Gastroesophageal sphincter (tissue), 4 donors: Measurements from ENCODE around the gene PHLDB2. TPM values are rescaled to one million over a fixed set of nuclear protein-coding genes. Genes with fewer than 3 reads are reported as not detected.

Source experiments
- ATAC-seq: fragments of 150-250 bp; one replicate; pipeline ENCODE4 v1.9.1; 2016; ENCODE audit warnings: mild to moderate bottlenecking, moderate library complexity
- H3K27ac ChIP-seq, 4 donors: fragments of 200-600 bp; sonication (generic) in 3 of 4; 1 replicate in 3 of 4; 2 replicates in 1 of 4; pipeline ENCODE4 v1.5.1; 2016 to 2019
- H3K27me3 ChIP-seq: fragments of 200-600 bp; sonication (generic); one replicate; pipeline ENCODE4 v1.5.1; 2019
- H3K36me3 ChIP-seq, 2 donors: fragments of 200-600 bp; sonication (generic); one replicate each; pipeline ENCODE4 v1.5.1; 2019; ENCODE audit warnings: control low read depth in 1 of 2
- H3K4me1 ChIP-seq, 3 donors: fragments of 200-600 bp; sonication (generic); 1 replicate in 2 of 3; 2 replicates in 1 of 3; pipeline ENCODE4 v1.5.1; 2016 to 2019; ENCODE audit warnings: control low read depth in 2 of 3
- H3K4me3 ChIP-seq, 2 donors: fragments of 200-600 bp; sonication (generic); one replicate each; pipeline ENCODE4 v1.5.1; 2019; ENCODE audit warnings: mild to moderate bottlenecking in 1 of 2, moderate library complexity in 1 of 2
- H3K9me3 ChIP-seq, 3 donors: fragments of 200-600 bp; sonication (generic); one replicate each; pipeline ENCODE4 v1.5.1; 2017 to 2019; ENCODE audit warnings: control low read depth in 2 of 3
- EP300 ChIP-seq: sonication (generic); formaldehyde crosslinking; IDR thresholded peaks from one replicate; pipeline ENCODE4 v1.6.1; 2017; ENCODE audit warnings: antibody characterized with exemption, mild to moderate bottlenecking
- POLR2A ChIP-seq, 2 donors: fragments of 450-650 bp; IDR thresholded peaks; one replicate each; pipeline ENCODE4 v1.6.1; 2017; ENCODE audit warnings: antibody characterized with exemption in 2 of 2, mild to moderate bottlenecking in 2 of 2, moderate library complexity in 1 of 2
- POLR2AphosphoS5 ChIP-seq: sonication (generic); formaldehyde crosslinking; IDR thresholded peaks from one replicate; pipeline ENCODE4 v1.6.1; 2017; ENCODE audit warnings: antibody characterized with exemption
- WGBS, 2 donors: methylation state at CpG; one replicate each; pipeline ENCODE4 v1.1.5; 2018; ENCODE audit warnings: low coverage in 1 of 2; 5-methylcytosine and 5-hydroxymethylcytosine counted together
- total RNA-seq, 4 donors: library from RNA; depleted of rRNA; stranded (reverse); fragments of >200 nt; gene quantifications; one replicate each; pipeline ENCODE4 v1.1.0, GENCODE V29; 2016
- TF ChIP-seq, protein P1 (sequence below), 4 experiments: fragments of 200-600 bp in 2 of 4; fragments of 450-650 bp in 2 of 4; sonication (generic) in 1 of 4; IDR thresholded peaks; one replicate each; pipeline ENCODE4 v1.5.1; 2017 to 2019; ENCODE audit warnings: antibody characterized with exemption in 4 of 4, mild to moderate bottlenecking in 2 of 4, moderate library complexity in 2 of 4

The PHLDB2 gene
- total RNA-seq, 4 donors from 2014 or later: 52.1 to 115 (median 77.4) TPM

DNA sequence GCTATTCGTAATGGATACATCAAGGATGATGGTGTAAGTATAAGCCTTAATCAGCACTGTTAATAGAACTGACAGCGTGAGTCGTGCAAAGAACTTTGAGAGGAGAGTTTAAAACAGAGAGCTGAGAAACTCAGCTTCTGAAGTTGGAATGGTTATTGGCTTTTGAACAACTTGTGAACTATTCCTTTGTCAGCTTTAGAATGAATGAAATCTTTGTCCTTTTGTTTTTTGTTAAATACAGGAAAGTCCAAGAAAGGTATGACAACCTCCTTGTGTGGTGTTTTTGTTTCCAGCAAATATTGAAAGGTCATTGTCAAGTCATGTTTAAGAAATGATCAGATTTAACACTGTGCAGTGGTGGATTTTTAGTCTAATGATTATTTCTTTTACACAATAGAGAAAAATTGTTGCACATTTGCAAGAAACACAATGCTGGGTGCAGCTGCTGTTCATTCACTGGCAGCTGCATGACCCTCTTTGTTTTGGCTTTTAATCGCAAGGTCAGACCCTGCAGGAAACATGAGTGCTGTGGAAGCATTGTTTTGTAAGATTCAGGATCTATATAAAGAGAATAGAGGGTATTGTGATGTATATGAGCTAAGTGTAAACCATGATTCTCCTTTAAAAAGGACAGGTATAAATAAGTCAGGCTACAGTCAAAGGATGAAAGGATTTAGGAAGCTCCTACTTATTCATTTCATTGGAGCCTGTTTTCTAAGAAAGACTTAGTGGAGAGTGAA is 98.1 kb downstream of the PHLDB2 start:
- H3K27ac ChIP-seq: no peak overlapping the region
- no peaks in the 10 kb centered on the region for H3K9me3 ChIP-seq
- H3K36me3 ChIP-seq: peaks cover 0 to 47% of the 10 kb centered on the region in 2 donors
- WGBS, 2 donors: 62 to 71% methylated on average over 4 of the region's 4 CpGs
- no peaks in the 10 kb centered on the region for H3K4me1 ChIP-seq
- no peak for ATAC-seq
- TF ChIP-seq POLR2AphosphoS5: no peak
- TF ChIP-seq, protein P1, sequence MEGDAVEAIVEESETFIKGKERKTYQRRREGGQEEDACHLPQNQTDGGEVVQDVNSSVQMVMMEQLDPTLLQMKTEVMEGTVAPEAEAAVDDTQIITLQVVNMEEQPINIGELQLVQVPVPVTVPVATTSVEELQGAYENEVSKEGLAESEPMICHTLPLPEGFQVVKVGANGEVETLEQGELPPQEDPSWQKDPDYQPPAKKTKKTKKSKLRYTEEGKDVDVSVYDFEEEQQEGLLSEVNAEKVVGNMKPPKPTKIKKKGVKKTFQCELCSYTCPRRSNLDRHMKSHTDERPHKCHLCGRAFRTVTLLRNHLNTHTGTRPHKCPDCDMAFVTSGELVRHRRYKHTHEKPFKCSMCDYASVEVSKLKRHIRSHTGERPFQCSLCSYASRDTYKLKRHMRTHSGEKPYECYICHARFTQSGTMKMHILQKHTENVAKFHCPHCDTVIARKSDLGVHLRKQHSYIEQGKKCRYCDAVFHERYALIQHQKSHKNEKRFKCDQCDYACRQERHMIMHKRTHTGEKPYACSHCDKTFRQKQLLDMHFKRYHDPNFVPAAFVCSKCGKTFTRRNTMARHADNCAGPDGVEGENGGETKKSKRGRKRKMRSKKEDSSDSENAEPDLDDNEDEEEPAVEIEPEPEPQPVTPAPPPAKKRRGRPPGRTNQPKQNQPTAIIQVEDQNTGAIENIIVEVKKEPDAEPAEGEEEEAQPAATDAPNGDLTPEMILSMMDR (IDR thresholded peaks at IDR 0.05): no peak
- no peak for TF ChIP-seq EP300
- no peak for TF ChIP-seq POLR2A (IDR thresholded peaks at IDR 0.05)
- H3K27me3 ChIP-seq: no peaks in the 10 kb centered on the region
- no peak overlapping the region for H3K4me3 ChIP-seq

DNA sequence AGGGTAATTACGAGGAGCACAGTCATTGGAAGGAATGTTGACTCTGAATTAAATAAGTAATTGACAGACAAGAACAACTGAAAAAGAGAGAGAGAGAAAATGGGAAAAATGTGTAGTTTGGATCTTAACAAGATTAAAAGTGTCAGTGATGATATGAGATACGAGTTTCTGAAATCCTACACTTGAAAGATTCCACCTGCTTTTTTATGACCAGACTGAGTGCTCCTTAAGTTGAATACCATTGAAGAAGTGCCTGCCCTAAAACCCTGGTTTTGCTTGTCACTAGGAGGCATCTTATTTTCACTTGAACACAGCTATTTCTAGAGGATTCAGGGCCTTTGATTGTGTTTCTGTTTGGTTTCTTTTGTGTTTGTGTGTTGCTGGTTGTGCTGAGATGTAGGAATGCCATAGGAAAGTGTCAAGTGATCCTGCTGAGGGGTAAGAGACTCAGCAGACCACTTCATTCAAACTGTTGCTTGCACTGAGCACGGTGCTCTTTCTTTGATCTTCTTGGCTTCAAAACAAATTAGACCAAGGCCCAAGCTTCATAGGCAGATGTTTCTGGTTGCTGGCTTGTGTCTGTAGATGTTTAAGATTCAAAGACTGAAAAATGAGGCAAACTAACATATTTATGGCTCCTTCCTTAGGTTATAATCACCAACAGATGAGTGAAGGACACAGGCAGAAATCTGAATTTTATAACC is 102.5 kb downstream of the PHLDB2 start:
- TF ChIP-seq POLR2A (IDR thresholded peaks at IDR 0.05) (no peak), POLR2AphosphoS5 (no peak), EP300 (no peak)
- TF ChIP-seq, protein P1 (IDR thresholded peaks at IDR 0.05): no peak
- no peaks in the 10 kb centered on the region for H3K9me3 ChIP-seq
- H3K4me3 ChIP-seq: no peak overlapping the region
- no peak overlapping the region for H3K27ac ChIP-seq
- no peaks in the 10 kb centered on the region for H3K27me3 ChIP-seq
- no peak for ATAC-seq
- peaks cover 0 to 50% of the 10 kb centered on the region in 2 donors for H3K36me3 ChIP-seq
- H3K4me1 ChIP-seq: peaks cover 0 to 2% (median 0%) of the 10 kb centered on the region in 3 donors
- whole genome bisulfite sequencing, 2 donors: 59 to 60% methylated on average over 3 of the region's 3 CpGs

DNA sequence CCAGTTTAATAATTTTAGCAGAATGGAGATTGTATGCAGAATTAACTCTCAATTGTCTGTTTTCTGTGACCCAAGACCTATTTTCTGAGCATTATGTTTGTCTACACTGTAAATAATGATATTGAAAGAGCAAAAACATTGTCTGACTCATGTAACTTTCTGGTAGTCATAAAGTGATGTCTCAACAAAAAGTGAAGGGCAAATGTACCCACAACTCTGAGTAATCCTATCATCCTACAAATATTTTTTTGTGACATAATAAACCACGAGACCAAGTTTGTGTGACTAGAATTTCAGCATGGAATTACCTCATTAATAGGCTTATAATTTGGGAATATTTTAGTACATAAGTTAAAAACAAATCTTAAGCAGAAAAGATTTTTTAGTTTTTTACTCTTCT is 104.4 kb downstream of the PHLDB2 start:
- H3K27ac ChIP-seq: no peak overlapping the region
- ATAC-seq: no peak
- H3K9me3 ChIP-seq: no peaks in the 10 kb centered on the region

DNA sequence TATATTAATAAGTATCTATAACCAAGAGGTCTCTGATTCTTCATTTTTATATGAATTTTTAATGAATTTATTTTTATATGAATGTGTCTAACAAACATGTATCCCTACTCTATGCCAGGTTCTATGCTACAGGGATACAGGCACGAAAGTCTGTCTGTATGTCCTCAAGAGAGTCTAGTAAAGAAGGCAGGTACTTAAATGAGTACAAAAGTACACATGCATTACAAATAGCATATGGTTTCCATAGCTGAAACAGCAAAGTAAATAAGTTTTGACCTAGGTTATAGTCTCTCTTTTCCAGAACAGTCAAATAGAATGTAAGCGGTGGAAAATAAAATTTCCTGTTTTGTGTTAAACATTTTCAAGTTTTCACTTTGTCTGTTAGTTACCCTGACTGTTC is 106.4 kb downstream of the PHLDB2 start:
- no peak for ATAC-seq
- Histone ChIP-seq H3K9me3 (no peaks in the 10 kb centered on the region), H3K4me1 (peaks cover 5 to 31% (median 14%) of the 10 kb centered on the region in 3 donors), H3K4me3 (no peak overlapping the region), H3K27ac (peak overlapping the region in 1 of 4 donors; percentile 15), H3K36me3 (peaks cover 0 to 45% of the 10 kb centered on the region in 2 donors), H3K27me3 (no peaks in the 10 kb centered on the region)
- TF ChIP-seq POLR2AphosphoS5: no peak
- TF ChIP-seq, protein P1 (IDR thresholded peaks at IDR 0.05): no peak
- no peak for TF ChIP-seq EP300
- TF ChIP-seq POLR2A (IDR thresholded peaks at IDR 0.05): no peak
- 70 to 82% methylated on average over 2 of the region's 2 CpGs for WGBS, 2 donors

More for the DNA sequence above, 104.4 kb downstream of the PHLDB2 start:
- peaks cover 0 to 47% of the 10 kb centered on the region in 2 donors for H3K36me3 ChIP-seq
- TF ChIP-seq POLR2A (IDR thresholded peaks at IDR 0.05): no peak
- 55 to 80% methylated on average over 1 of the region's 1 CpG for WGBS, 2 donors
- no peak overlapping the region for H3K4me3 ChIP-seq
- H3K27me3 ChIP-seq: no peaks in the 10 kb centered on the region
- peaks cover 5 to 20% (median 10%) of the 10 kb centered on the region in 3 donors for H3K4me1 ChIP-seq

DNA sequence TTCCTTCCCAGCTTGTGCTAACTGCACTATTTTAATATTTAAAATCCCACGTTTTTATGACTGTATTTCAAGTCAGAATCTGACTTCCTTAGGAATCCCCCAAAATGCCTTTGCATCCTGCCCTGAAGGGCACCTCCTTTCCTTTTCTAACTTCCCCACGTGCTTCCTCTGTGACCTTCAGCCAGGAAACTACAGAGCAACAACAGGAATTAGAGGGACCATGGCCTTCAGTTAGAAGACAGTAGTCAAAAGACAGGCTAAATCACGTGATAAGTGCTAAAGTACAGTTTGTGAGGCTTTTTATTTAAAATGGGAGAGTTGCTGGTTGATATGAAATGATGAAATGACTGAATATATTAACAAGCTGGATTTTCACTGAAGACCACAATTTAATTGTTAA is 108.0 kb downstream of the PHLDB2 start:
- H3K36me3 ChIP-seq: peaks cover 0 to 51% of the 10 kb centered on the region in 2 donors
- H3K9me3 ChIP-seq: no peaks in the 10 kb centered on the region
- TF ChIP-seq POLR2A (IDR thresholded peaks at IDR 0.05) (no peak), EP300 (no peak), POLR2AphosphoS5 (no peak)
- TF ChIP-seq, protein P1 (IDR thresholded peaks at IDR 0.05): no peak
- peak overlapping the region; percentile 23 to 57 (median 50) for H3K27ac ChIP-seq
- no peak for ATAC-seq
- H3K27me3 ChIP-seq: no peaks in the 10 kb centered on the region
- WGBS, 2 donors: 13 to 19% methylated on average over 2 to 3 of the region's 3 CpGs
- H3K4me3 ChIP-seq: no peak overlapping the region
- peaks cover 5 to 31% (median 14%) of the 10 kb centered on the region in 3 donors for H3K4me1 ChIP-seq
